Thoracic aorta (tissue), 2 donors: ENCODE data around the gene DOP1A. TPM values are rescaled to one million over a fixed set of nuclear protein-coding genes. Genes with fewer than 3 reads are reported as not detected.

ENCODE experiments used
- ATAC-seq: fragments of 150-250 bp; one replicate; pipeline ENCODE4 v1.8.0; 2017; ENCODE audit warnings: low read depth; ENCODE audit not compliant: insufficient number of reproducible peaks, low FRiP score
- DNase-seq: peaks from one replicate; pipeline ENCODE4 v3.0.0-alpha.2; 2020; ENCODE audit warnings: low spot score
- H3K27ac ChIP-seq, 2 donors: fragments of 200-600 bp; sonication (generic); 1 replicate in 1 of 2; 2 replicates in 1 of 2; pipeline ENCODE4 v1.5.1; 2016; ENCODE audit warnings: mild to moderate bottlenecking in 2 of 2, moderate library complexity in 2 of 2
- H3K27me3 ChIP-seq: fragments of 200-600 bp; sonication (generic); replicated peaks from 2 replicates; pipeline ENCODE4 v1.6.0; 2016; ENCODE audit warnings: mild to moderate bottlenecking; ENCODE audit not compliant: insufficient read depth
- H3K36me3 ChIP-seq: fragments of 200-600 bp; sonication (generic); one replicate; pipeline ENCODE4 v1.5.1; 2016
- H3K4me1 ChIP-seq, 2 donors: fragments of 200-600 bp; sonication (generic); 1 replicate in 1 of 2; 2 replicates in 1 of 2; pipeline versions ENCODE4 v1.5.1 to v1.6.0; 2016; ENCODE audit warnings: low read depth in 2 of 2, mild to moderate bottlenecking in 1 of 2; ENCODE audit not compliant: control insufficient read depth in 1 of 2
- H3K4me3 ChIP-seq: fragments of 200-600 bp; sonication (generic); 2 replicates; pipeline ENCODE4 v1.5.1; 2016; ENCODE audit warnings: mild to moderate bottlenecking
- H3K9me3 ChIP-seq: fragments of 200-600 bp; sonication (generic); 2 replicates; pipeline ENCODE4 v1.5.1; 2016
- total RNA-seq, 2 donors: library from RNA; depleted of rRNA; stranded (reverse); fragments of >200 nt; gene quantifications; one replicate each; pipeline versions ENCODE4 v1.1.0 to v1.2.3, GENCODE V29; 2016
- TF ChIP-seq, protein P1 (sequence below): fragments of 200-600 bp; sonication (generic); IDR thresholded peaks from one replicate; pipeline ENCODE4 v1.5.1; 2019; ENCODE audit warnings: antibody characterized with exemption

The DOP1A gene
- total RNA-seq, 2 donors from 2014 or later, result 37.9 to 39.4 TPM

GRCh38 chr6:83057705-83058321, 9.7 kb upstream of the DOP1A start:
- H3K27ac ChIP-seq, result no peak overlapping the region
- H3K9me3 ChIP-seq, result no peaks in the 10 kb centered on the region
- H3K4me3 ChIP-seq, result no peak overlapping the region
- TF ChIP-seq, protein P1, sequence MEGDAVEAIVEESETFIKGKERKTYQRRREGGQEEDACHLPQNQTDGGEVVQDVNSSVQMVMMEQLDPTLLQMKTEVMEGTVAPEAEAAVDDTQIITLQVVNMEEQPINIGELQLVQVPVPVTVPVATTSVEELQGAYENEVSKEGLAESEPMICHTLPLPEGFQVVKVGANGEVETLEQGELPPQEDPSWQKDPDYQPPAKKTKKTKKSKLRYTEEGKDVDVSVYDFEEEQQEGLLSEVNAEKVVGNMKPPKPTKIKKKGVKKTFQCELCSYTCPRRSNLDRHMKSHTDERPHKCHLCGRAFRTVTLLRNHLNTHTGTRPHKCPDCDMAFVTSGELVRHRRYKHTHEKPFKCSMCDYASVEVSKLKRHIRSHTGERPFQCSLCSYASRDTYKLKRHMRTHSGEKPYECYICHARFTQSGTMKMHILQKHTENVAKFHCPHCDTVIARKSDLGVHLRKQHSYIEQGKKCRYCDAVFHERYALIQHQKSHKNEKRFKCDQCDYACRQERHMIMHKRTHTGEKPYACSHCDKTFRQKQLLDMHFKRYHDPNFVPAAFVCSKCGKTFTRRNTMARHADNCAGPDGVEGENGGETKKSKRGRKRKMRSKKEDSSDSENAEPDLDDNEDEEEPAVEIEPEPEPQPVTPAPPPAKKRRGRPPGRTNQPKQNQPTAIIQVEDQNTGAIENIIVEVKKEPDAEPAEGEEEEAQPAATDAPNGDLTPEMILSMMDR, result peak; percentile 31
- no peak for DNase-seq
- no peaks in the 10 kb centered on the region for H3K27me3 ChIP-seq
- no peak for ATAC-seq
- H3K4me1 ChIP-seq, result peaks cover 0 to 4% of the 10 kb centered on the region in 2 donors
- no peaks in the 10 kb centered on the region for H3K36me3 ChIP-seq

DNA sequence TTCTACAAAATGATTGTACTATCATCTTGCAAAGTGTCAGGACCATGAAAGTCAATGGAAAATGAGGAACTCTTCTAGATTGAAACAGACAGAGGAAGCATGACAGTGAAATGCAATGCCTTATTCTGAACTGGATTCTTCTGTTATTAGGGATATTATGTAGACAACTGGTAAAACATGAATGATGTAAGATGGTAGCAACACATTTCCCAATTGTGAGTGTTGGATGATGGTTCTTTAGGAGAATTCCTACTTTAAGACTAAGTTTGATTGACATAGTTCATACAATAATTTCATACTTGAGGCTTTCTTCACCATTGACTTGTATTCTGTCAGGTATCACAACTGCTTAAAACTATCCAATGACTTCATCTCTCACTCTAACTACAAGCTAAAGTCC, 6.3 kb upstream of the DOP1A start:
- Histone ChIP-seq H3K9me3 (no peaks in the 10 kb centered on the region), H3K4me1 (peaks cover 4 to 11% of the 10 kb centered on the region in 2 donors), H3K27ac (no peak overlapping the region), H3K27me3 (no peaks in the 10 kb centered on the region), H3K36me3 (no peaks in the 10 kb centered on the region), H3K4me3 (no peak overlapping the region)
- TF ChIP-seq, protein P1, result no peak
- ATAC-seq (no peak), DNase-seq (no peak)

GRCh38 chr6:83062225-83062624, 5.2 kb upstream of the DOP1A start:
- ATAC-seq, result no peak
- no peak overlapping the region for H3K27ac ChIP-seq
- no peak overlapping the region for H3K4me3 ChIP-seq
- no peak for DNase-seq
- TF ChIP-seq, protein P1, result no peak
- H3K9me3 ChIP-seq, result no peaks in the 10 kb centered on the region
- no peaks in the 10 kb centered on the region for H3K36me3 ChIP-seq
- H3K27me3 ChIP-seq, result no peaks in the 10 kb centered on the region
- peaks cover 4 to 11% of the 10 kb centered on the region in 2 donors for H3K4me1 ChIP-seq

GRCh38 chr6:83065511-83066192, 1.8 kb upstream of the DOP1A start, which contains the start of gene UBE3D:
UBE3D (minus strand) TSS chr6:83065841; CDS start chr6:83065718, 123 bp downstream.
- Histone ChIP-seq H3K9me3 (no peaks in the 10 kb centered on the region), H3K4me3 (peak within 1 kb of the TSS; percentile 81), H3K27me3 (no peaks in the 10 kb centered on the region), H3K36me3 (no peaks in the 10 kb centered on the region), H3K27ac (no peak within 1 kb of the TSS), H3K4me1 (peaks cover 8 to 31% of the 10 kb centered on the region in 2 donors)
- DNase-seq (peak; percentile 61), ATAC-seq (peak; percentile 34)
- TF ChIP-seq, protein P1, result peak; percentile 99

GRCh38 chr6:83068616-83069015, 1.1 kb downstream of the DOP1A start:
- ATAC-seq, result no peak
- H3K4me1 ChIP-seq, result peaks cover 13 to 44% of the 10 kb centered on the region in 2 donors

More at GRCh38 chr6:83068616-83069015, 1.1 kb downstream of the DOP1A start:
- Histone ChIP-seq H3K27me3 (no peaks in the 10 kb centered on the region), H3K9me3 (no peaks in the 10 kb centered on the region), H3K4me3 (peak overlapping the region; percentile 84), H3K27ac (no peak overlapping the region), H3K36me3 (no peaks in the 10 kb centered on the region)
- TF ChIP-seq, protein P1, result no peak
- no peak for DNase-seq
